K562 (cell line): ENCODE results near the gene CMTM4. TPM values are rescaled to one million over a fixed set of nuclear protein-coding genes. Genes with fewer than 3 reads are reported as not detected.
A peak's percentile ranks its signal among the peaks of the same experiment; 100 is the strongest.

Source experiments
- ARID3A ChIP-seq: IDR thresholded peaks from 2 replicates; pipeline ENCODE4 v1.6.1; 2012; ENCODE audit warnings: low read depth, low read length, improper control_type of control experiment, borderline replicate concordance
- CBFB ChIP-seq: sonication (generic); formaldehyde crosslinking; IDR thresholded peaks from 2 replicates; pipeline ENCODE4 v1.4.0; 2020; ENCODE audit warnings: mild to moderate bottlenecking, missing genetic modification reagents
- CHAMP1 ChIP-seq: fragments of 450-650 bp; IDR thresholded peaks from 2 replicates; pipeline ENCODE4 v1.6.1; 2016; ENCODE audit warnings: mild to moderate bottlenecking
- CHD1 ChIP-seq: fragments of 200-600 bp; sonication (generic); IDR thresholded peaks from one replicate; pipeline ENCODE4 v1.6.1; 2012; ENCODE audit warnings: mild to moderate bottlenecking, moderate library complexity, low read length, inconsistent platforms
- DPF2 ChIP-seq: fragments of 450-650 bp; IDR thresholded peaks from 2 replicates; pipeline ENCODE4 v1.6.1; 2016
- GATAD2A ChIP-seq: fragments of 450-650 bp; IDR thresholded peaks from 2 replicates; pipeline ENCODE4 v1.6.1; 2017
- KLF13 ChIP-seq: fragments of 450-650 bp; IDR thresholded peaks from 2 replicates; pipeline ENCODE4 v1.6.1; 2016; ENCODE audit warnings: missing genetic modification characterization, low read depth, mild to moderate bottlenecking, missing compliant biosample characterization, moderate library complexity, borderline replicate concordance
- MAFG ChIP-seq: fragments of 450-650 bp; conservative IDR thresholded peaks from 2 replicates; pipeline ENCODE4 v1.6.1; 2016; ENCODE audit warnings: missing genetic modification characterization, missing compliant biosample characterization
- NFE2 ChIP-seq: IDR thresholded peaks from 2 replicates; pipeline ENCODE4 v1.6.1; 2014; ENCODE audit warnings: antibody characterized with exemption, low read depth
- PHF8 ChIP-seq: fragments of 200-600 bp; sonication (generic); IDR thresholded peaks from 2 replicates; pipeline ENCODE4 v1.6.1; 2012; ENCODE audit warnings: mixed run types, mild to moderate bottlenecking, inconsistent platforms, low read length, moderate library complexity, borderline replicate concordance
- SMARCA5 ChIP-seq: fragments of 450-650 bp; IDR thresholded peaks from 2 replicates; pipeline ENCODE4 v1.6.1; 2016
- SMARCE1 ChIP-seq: fragments of 450-650 bp; IDR thresholded peaks from 2 replicates; pipeline ENCODE4 v1.7.1; 2016; ENCODE audit warnings: mild to moderate bottlenecking
- SREBF1 ChIP-seq: fragments of 150-350 bp; IDR thresholded peaks from 2 replicates; pipeline ENCODE4 v1.6.1; 2014; ENCODE audit warnings: antibody characterized with exemption, low read depth, low read length, borderline replicate concordance
- TAF7 ChIP-seq: fragments of 450-650 bp; IDR thresholded peaks from 2 replicates; pipeline ENCODE4 v1.6.1; 2016; ENCODE audit warnings: missing genetic modification characterization, missing compliant biosample characterization
- TRIM28 ChIP-seq: fragments of 450-650 bp; IDR thresholded peaks from 2 replicates; pipeline ENCODE4 v1.6.1; 2017
- ZBED1 ChIP-seq: IDR thresholded peaks from 2 replicates; pipeline ENCODE4 v1.6.1; 2014
- ZFPM2 ChIP-seq: fragments of 250-450 bp; sonication (Bioruptor Pico); IDR thresholded peaks from 2 replicates; pipeline ENCODE4 v1.5.1; 2022; ENCODE audit warnings: mild to moderate bottlenecking
- ZNF174 ChIP-seq: fragments of 250-450 bp; sonication (Bioruptor Pico); IDR thresholded peaks from 2 replicates; pipeline ENCODE4 v1.4.0; 2020; ENCODE audit warnings: mild to moderate bottlenecking
- ZNF395 ChIP-seq: fragments of 200-800 bp; sonication (Bioruptor generic); IDR thresholded peaks from 2 replicates; pipeline ENCODE4 v1.6.1; 2017; ENCODE audit warnings: missing genetic modification characterization, missing compliant biosample characterization
- ZNF449 ChIP-seq: fragments of 250-450 bp; sonication (Bioruptor Pico); IDR thresholded peaks from 2 replicates; pipeline ENCODE4 v1.8.0; 2022; ENCODE audit warnings: moderate library complexity, mild to moderate bottlenecking, inconsistent platforms
- ZNF589 ChIP-seq: fragments of 200-800 bp; sonication (Bioruptor generic); IDR thresholded peaks from 2 replicates; pipeline ENCODE4 v1.6.1; 2016; ENCODE audit warnings: low read depth, missing genetic modification characterization, missing compliant biosample characterization
- ZNF668 ChIP-seq: fragments of 250-450 bp; sonication (Bioruptor Pico); IDR thresholded peaks from 2 replicates; pipeline ENCODE4 v1.8.0; 2022; ENCODE audit warnings: mild to moderate bottlenecking, inconsistent platforms
- ZNF764 ChIP-seq: fragments of 250-450 bp; sonication (Bioruptor Pico); IDR thresholded peaks from 2 replicates; pipeline ENCODE4 v1.4.0; 2020; ENCODE audit warnings: low read depth, mild to moderate bottlenecking, moderate library complexity
- polyA plus RNA-seq, 8 experiments: library from polyadenylated mRNA; depleted of rRNA in 4 of 8; stranded (reverse) in 5 of 8; unstranded in 3 of 8; fragments of >200 nt; fragmentation: Nextera tagmentation in 2 of 8; fragmentation: Illumina TruSeq in 1 of 8; extraction: Ambion mirVana in 2 of 8; extraction: Trizol in 1 of 8; gene quantifications; 2 replicates each; pipeline versions ENCODE4 v1.2.1 to v1.2.3, GENCODE V29; 2011 to 2014; ENCODE audit warnings: inconsistent platforms in 1 of 8, missing spikeins in 1 of 8
- total RNA-seq, 7 experiments: library from RNA; depleted of rRNA in 6 of 7; stranded (reverse); fragments of >200 nt in 6 of 7; fragmentation: Illumina TruSeq in 2 of 7; extraction: Trizol in 2 of 7; gene quantifications; 2 replicates each; pipeline versions ENCODE4 v1.2.1 to v1.2.3, GENCODE V29; 2011 to 2021; ENCODE audit warnings: low replicate concordance in 1 of 7
- TF ChIP-seq, protein P1 (sequence below): fragments of 250-450 bp; sonication (Bioruptor Pico); IDR thresholded peaks from 2 replicates; pipeline ENCODE4 v1.4.0; 2020; ENCODE audit warnings: mild to moderate bottlenecking, moderate library complexity

CMTM4 gene
- total and polyA plus RNA-seq, 9 of the 15 experiments (the other 6 are each of a cell fraction or from before 2014, with no cell fraction given), result 2.0 to 21.3 (median 12.5) TPM

GRCh38 chr16:66740533-66740932 lies 44.0 kb upstream of the CMTM4 start (continued):
- TF ChIP-seq CHAMP1, result no peak
- TF ChIP-seq ZNF589 (CRISPR knock-in tag), result no peak
- TF ChIP-seq, protein P1, sequence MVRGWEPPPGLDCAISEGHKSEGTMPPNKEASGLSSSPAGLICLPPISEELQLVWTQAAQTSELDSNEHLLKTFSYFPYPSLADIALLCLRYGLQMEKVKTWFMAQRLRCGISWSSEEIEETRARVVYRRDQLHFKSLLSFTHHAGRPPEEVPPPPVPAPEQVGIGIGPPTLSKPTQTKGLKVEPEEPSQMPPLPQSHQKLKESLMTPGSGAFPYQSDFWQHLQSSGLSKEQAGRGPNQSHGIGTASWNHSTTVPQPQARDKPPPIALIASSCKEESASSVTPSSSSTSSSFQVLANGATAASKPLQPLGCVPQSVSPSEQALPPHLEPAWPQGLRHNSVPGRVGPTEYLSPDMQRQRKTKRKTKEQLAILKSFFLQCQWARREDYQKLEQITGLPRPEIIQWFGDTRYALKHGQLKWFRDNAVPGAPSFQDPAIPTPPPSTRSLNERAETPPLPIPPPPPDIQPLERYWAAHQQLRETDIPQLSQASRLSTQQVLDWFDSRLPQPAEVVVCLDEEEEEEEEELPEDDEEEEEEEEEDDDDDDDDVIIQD, result no peak
- TF ChIP-seq SMARCA5, result no peak
- TF ChIP-seq KLF13 (tag), result no peak
- peak; percentile 82 for TF ChIP-seq NFE2
- no peak for TF ChIP-seq TAF7 (tag)
- no peak for TF ChIP-seq GATAD2A
- TF ChIP-seq CHD1, result no peak
- no peak for TF ChIP-seq ZNF174 (CRISPR knock-in tag)
- no peak for TF ChIP-seq ZBED1
- no peak for TF ChIP-seq ARID3A
- no peak for TF ChIP-seq SREBF1
- no peak for TF ChIP-seq ZNF449 (CRISPR knock-in tag)
- TF ChIP-seq ZNF395 (CRISPR knock-in tag), result no peak
- TF ChIP-seq TRIM28, result no peak
- TF ChIP-seq MAFG (tag), result 0 out of 2 replicates have a peak, but pooled peaks have one; percentile 53
- no peak for TF ChIP-seq SMARCE1
- TF ChIP-seq CBFB (CRISPR knock-in tag), result no peak
- no peak for TF ChIP-seq ZNF764 (CRISPR knock-in tag)
- TF ChIP-seq ZFPM2 (CRISPR knock-in tag), result no peak
- TF ChIP-seq DPF2, result peak; percentile 15; the same call in 1 of the 2 replicates
- no peak for TF ChIP-seq PHF8
- TF ChIP-seq ZNF668 (CRISPR knock-in tag), result no peak
